GM23248 (cell line): ENCODE measurements around the gene JARID2. TPM values are rescaled to one million over a fixed set of nuclear protein-coding genes. Genes with fewer than 3 reads are reported as not detected.

ENCODE experiments used
- DNase-seq: peaks from one replicate; pipeline ENCODE4 v3.0.0-alpha.2; 2015
- H2AFZ ChIP-seq: fragments of 200-600 bp; sonication (generic); 2 replicates; pipeline ENCODE4 v1.6.1; 2016; ENCODE audit warnings: antibody characterized with exemption
- H3F3A ChIP-seq: fragments of 200-600 bp; sonication (generic); 2 replicates; pipeline ENCODE4 v1.6.1; 2016; ENCODE audit warnings: mild to moderate bottlenecking, antibody characterized with exemption, mixed run types; ENCODE audit not compliant: insufficient read depth
- H3K27ac ChIP-seq: fragments of 200-600 bp; sonication (generic); 2 replicates; pipeline ENCODE4 v1.5.1; 2016; ENCODE audit warnings: mild to moderate bottlenecking
- H3K27me3 ChIP-seq: fragments of 200-600 bp; sonication (generic); replicated peaks from 2 replicates; pipeline ENCODE4 v1.6.1; 2016; ENCODE audit warnings: mild to moderate bottlenecking; ENCODE audit not compliant: insufficient read depth
- H3K36me3 ChIP-seq: fragments of 200-600 bp; sonication (generic); 2 replicates; pipeline ENCODE4 v1.6.1; 2016; ENCODE audit warnings: low read depth, mild to moderate bottlenecking
- H3K4me1 ChIP-seq: fragments of 200-600 bp; sonication (generic); 2 replicates; pipeline ENCODE4 v1.6.1; 2016; ENCODE audit warnings: mild to moderate bottlenecking; ENCODE audit not compliant: insufficient read depth
- H3K4me2 ChIP-seq: fragments of 200-600 bp; sonication (generic); one replicate; pipeline ENCODE4 v1.6.1; 2016; ENCODE audit warnings: mild to moderate bottlenecking; ENCODE audit not compliant: unreplicated experiment
- H3K4me3 ChIP-seq: fragments of 200-600 bp; sonication (generic); 2 replicates; pipeline ENCODE4 v1.5.1; 2016; ENCODE audit warnings: mild to moderate bottlenecking
- H3K79me2 ChIP-seq: fragments of 200-600 bp; sonication (generic); 2 replicates; pipeline ENCODE4 v1.6.1; 2016; ENCODE audit warnings: mild to moderate bottlenecking; ENCODE audit not compliant: insufficient read depth
- H3K9ac ChIP-seq: fragments of 200-600 bp; sonication (generic); 2 replicates; pipeline ENCODE4 v1.6.1; 2016; ENCODE audit warnings: mild to moderate bottlenecking
- H3K9me2 ChIP-seq: fragments of 200-600 bp; sonication (generic); 2 replicates; pipeline ENCODE4 v1.6.1; 2016; ENCODE audit warnings: mixed run types, mild to moderate bottlenecking, moderate library complexity; ENCODE audit not compliant: insufficient read depth
- H3K9me3 ChIP-seq: fragments of 200-600 bp; sonication (generic); one replicate; pipeline ENCODE4 v1.6.1; 2017; ENCODE audit warnings: low read depth
- H4K20me1 ChIP-seq: fragments of 200-600 bp; sonication (generic); 2 replicates; pipeline ENCODE4 v1.6.0; 2016; ENCODE audit not compliant: insufficient read depth
- EZH2 ChIP-seq: fragments of 200-600 bp; sonication (generic); IDR thresholded peaks from 2 replicates; pipeline ENCODE4 v1.6.1; 2018; ENCODE audit warnings: antibody characterized with exemption, mild to moderate bottlenecking; ENCODE audit not compliant: insufficient read depth, poor library complexity, severe bottlenecking
- EZH2phosphoT487 ChIP-seq: fragments of 200-600 bp; sonication (generic); IDR thresholded peaks from 2 replicates; pipeline ENCODE4 v1.6.1; 2018; ENCODE audit warnings: antibody characterized with exemption, moderate library complexity, mild to moderate bottlenecking, low read depth; ENCODE audit not compliant: insufficient read depth
- WGBS, 2 experiments: methylation state at CpG; one replicate each; pipeline ENCODE4 v1.1.6; 2015 to 2017; ENCODE audit warnings: low lambda C conversion rate in 2 of 2, low coverage in 1 of 2; ENCODE audit errors: missing lambda C conversion rate in 2 of 2; 5-methylcytosine and 5-hydroxymethylcytosine counted together
- in situ Hi-C: fragments of 300-500 bp; cut with MboI; formaldehyde crosslinking; loops from 2 replicates; pipeline ENCODE4 v1.15.0; 2020
- polyA plus RNA-seq: library from polyadenylated mRNA; unstranded; fragments of >200 nt; fragmentation: Nextera tagmentation; extraction: Ambion mirVana; gene quantifications from 2 replicates; pipeline ENCODE4 v1.2.1, GENCODE V29; 2016
- total RNA-seq: library from RNA; depleted of rRNA; stranded (reverse); fragments of >200 nt; shearing (Covaris generic); gene quantifications from 2 replicates; pipeline ENCODE4 v1.2.3, GENCODE V29; 2014

Gene JARID2
- total and polyA plus RNA-seq, 2 experiments from 2014 or later, result 3.9 to 9.3 TPM

DNA sequence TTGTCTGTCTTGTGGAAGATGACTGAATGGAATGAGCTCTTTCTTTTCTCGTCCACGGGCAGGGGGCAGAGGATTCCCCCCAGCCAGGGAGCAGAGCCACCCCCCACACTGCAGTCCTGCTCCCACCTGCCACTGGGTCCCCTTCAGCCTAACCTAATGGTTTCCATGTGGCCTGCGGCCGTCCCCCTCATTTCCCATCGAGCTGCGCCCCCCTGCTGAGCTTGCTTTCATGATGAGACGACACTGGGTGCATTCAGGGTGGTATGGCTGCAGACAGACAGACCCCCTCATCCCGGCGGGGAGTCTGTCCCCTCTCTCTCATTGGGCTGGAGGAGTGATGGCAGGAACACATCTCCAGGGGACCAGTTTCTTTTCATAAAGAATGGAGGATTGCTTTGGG, 276.2 kb downstream of the JARID2 start:
- H2AFZ ChIP-seq, result no peak overlapping the region
- no peaks in the 10 kb centered on the region for H3K79me2 ChIP-seq
- DNase-seq, result no peak
- H4K20me1 ChIP-seq, result no peaks in the 10 kb centered on the region
- in situ Hi-C loops, result no loop called here
- H3K9me3 ChIP-seq, result no peaks in the 10 kb centered on the region
- H3F3A ChIP-seq, result peaks cover under 1% of the 10 kb centered on the region; the same call in 1 of the 2 replicates
- no peaks in the 10 kb centered on the region for H3K27me3 ChIP-seq
- no peak overlapping the region for H3K4me2 ChIP-seq
- H3K9ac ChIP-seq, result no peak overlapping the region
- H3K9me2 ChIP-seq, result no peaks in the 10 kb centered on the region
- no peaks in the 10 kb centered on the region for H3K4me1 ChIP-seq
- no peak overlapping the region for H3K4me3 ChIP-seq
- H3K36me3 ChIP-seq, result peaks cover 31% of the 10 kb centered on the region; the same call in 1 of the 2 replicates
- WGBS, 2 experiments, result 69 to 71% methylated on average over 9 of the region's 9 CpGs
- H3K27ac ChIP-seq, result no peak overlapping the region
- no peak for TF ChIP-seq EZH2phosphoT487
- TF ChIP-seq EZH2, result no peak

DNA sequence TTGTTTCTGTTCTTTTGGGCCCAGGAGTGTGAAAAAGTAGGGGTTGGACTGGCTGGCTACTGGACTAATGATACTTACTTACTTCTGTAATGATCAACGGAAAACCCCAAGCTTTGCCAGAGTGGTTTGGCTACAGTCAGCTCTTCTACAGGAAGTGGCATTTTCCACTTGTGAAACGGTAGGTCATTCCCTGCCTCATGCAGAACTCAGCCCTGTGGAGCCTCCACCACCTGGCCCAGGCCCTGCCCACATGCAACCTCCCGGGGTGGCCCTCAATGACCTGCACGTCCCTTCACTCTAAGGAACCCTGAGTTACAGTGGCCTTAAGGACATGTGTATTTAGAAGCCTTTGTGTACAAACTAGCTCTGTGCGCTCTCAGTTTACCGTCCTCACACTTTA, 276.6 kb downstream of the JARID2 start:
- H3K4me1 ChIP-seq, result no peaks in the 10 kb centered on the region
- H2AFZ ChIP-seq, result no peak overlapping the region
- no peaks in the 10 kb centered on the region for H3K9me2 ChIP-seq
- WGBS, 2 experiments, result 75 to 80% methylated on average over 6 of the region's 6 CpGs
- TF ChIP-seq EZH2 (no peak), EZH2phosphoT487 (no peak)
- H3K79me2 ChIP-seq, result no peaks in the 10 kb centered on the region
- H3K4me3 ChIP-seq, result no peak overlapping the region
- H3K27ac ChIP-seq, result no peak overlapping the region
- no peaks in the 10 kb centered on the region for H3K9me3 ChIP-seq
- H3F3A ChIP-seq, result peaks cover 4% of the 10 kb centered on the region; the same call in 1 of the 2 replicates
- in situ Hi-C loops, result no loop called here
- no peaks in the 10 kb centered on the region for H3K27me3 ChIP-seq
- no peak overlapping the region for H3K9ac ChIP-seq
- H4K20me1 ChIP-seq, result no peaks in the 10 kb centered on the region
- H3K36me3 ChIP-seq, result peaks cover 31% of the 10 kb centered on the region; the same call in 1 of the 2 replicates
- H3K4me2 ChIP-seq, result no peak overlapping the region
- no peak for DNase-seq

DNA sequence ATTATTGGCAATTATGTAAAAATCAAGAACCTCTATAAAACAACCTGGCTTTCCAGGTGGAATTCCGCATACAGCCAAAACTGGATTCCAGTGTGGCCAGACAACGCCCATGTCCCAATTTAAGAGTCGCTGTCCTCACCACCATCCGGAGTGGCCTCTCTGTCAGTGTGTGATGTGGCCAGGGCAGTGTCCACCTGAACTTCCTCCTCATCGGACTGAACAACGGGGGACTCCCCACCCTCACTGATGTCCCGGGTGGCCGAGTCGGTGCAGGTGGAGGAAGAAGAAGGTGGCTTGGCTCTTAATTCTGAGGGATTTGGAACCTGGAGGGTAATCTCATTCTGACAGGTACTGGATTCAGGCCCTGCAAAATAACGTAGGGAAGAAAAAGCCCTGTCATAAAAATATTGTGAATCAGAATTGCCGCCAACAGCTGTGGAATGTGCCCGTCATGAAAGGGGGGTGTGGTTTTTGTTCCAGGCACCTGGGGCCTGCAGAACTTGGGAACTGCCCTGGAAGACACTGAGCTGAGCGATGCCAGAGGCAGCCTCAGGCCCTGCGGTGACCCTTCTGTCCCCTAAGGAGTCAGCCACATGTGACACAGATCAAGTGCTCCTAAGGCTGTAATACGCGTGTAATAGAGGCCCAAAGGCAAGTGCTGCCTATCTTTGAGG, 277.1 kb downstream of the JARID2 start:
- H3K4me3 ChIP-seq, result no peak overlapping the region
- H3K4me2 ChIP-seq, result no peak overlapping the region
- no peak for TF ChIP-seq EZH2phosphoT487
- no peak for TF ChIP-seq EZH2
- WGBS, 2 experiments, result 96 to 98% methylated on average over 16 of the region's 16 CpGs
- no peak overlapping the region for H3K9ac ChIP-seq
- DNase-seq, result no peak
- H3K27ac ChIP-seq, result no peak overlapping the region
- H4K20me1 ChIP-seq, result no peaks in the 10 kb centered on the region
- H3K9me3 ChIP-seq, result no peaks in the 10 kb centered on the region
- H2AFZ ChIP-seq, result no peak overlapping the region
- no peaks in the 10 kb centered on the region for H3K4me1 ChIP-seq
- no peaks in the 10 kb centered on the region for H3K27me3 ChIP-seq
- in situ Hi-C loops, result no loop called here
- H3K9me2 ChIP-seq, result no peaks in the 10 kb centered on the region
- peaks cover 31% of the 10 kb centered on the region; the same call in 1 of the 2 replicates for H3K36me3 ChIP-seq
- no peaks in the 10 kb centered on the region for H3K79me2 ChIP-seq
- peaks cover 10% of the 10 kb centered on the region; the same call in 1 of the 2 replicates for H3F3A ChIP-seq

DNA sequence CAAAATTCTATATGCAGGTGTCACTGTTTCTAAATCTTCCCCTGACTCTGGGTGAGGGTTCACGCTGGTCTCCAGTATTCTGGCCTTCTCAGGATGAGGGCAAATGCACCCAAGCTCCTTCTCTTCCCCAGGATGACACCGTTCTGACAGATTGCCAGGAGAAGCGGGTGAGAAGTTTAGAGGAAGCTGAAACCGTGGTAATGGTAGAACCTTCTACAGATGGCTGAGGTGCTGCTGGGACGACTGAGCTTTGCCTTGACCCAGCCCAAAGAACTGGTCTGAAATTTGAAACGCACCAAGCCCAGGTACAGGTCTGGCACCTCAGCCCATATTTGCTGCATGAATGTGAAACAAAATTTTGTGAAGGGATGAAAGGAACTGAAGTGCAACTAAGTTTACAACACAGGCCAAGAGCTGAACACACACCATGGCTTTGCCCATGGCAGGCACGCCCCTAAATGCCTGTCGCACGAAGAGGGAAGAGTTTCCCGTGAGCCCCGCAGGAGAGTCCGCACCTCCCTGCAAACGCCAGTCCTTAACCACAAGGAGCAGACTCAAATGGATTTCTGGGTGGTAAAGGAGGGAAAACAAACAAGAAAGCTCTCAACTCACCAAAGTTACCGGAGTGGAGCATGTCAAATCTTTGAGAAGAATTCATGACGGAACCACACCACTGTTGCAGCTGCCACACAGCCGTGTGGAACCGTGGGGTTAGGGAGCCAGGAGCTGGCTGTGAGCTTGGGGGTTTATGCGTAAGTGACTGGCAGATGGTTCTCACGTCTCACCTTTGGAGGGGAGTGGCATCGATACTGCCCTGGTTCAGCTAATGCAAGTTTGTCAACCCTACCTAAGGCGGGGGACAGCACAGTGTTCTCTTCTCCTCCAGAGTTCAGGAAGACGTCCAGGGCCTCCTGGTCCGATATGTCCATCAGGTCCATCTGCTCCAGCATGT, 278.1 kb downstream of the JARID2 start:
- Histone ChIP-seq H3K9me3 (no peaks in the 10 kb centered on the region), H3K9me2 (no peaks in the 10 kb centered on the region), H4K20me1 (no peaks in the 10 kb centered on the region), H3K36me3 (peaks cover 27% of the 10 kb centered on the region; the same call in 1 of the 2 replicates), H3K4me3 (no peak overlapping the region), H3K27ac (no peak overlapping the region), H3K79me2 (no peaks in the 10 kb centered on the region), H2AFZ (no peak overlapping the region), H3K4me2 (no peak overlapping the region), H3K4me1 (no peaks in the 10 kb centered on the region), H3K9ac (no peak overlapping the region), H3K27me3 (no peaks in the 10 kb centered on the region), H3F3A (peaks cover 10% of the 10 kb centered on the region; the same call in 1 of the 2 replicates)
- in situ Hi-C loops, result no loop called here
- 98 to 99% methylated on average over 23 of the region's 23 CpGs for WGBS, 2 experiments
- no peak for TF ChIP-seq EZH2phosphoT487
- TF ChIP-seq EZH2, result no peak
- no peak for DNase-seq
